ENCODE measurements around the gene NELFCD. TPM values are rescaled to one million over a fixed set of nuclear protein-coding genes. Genes with fewer than 3 reads are reported as not detected.

Gene NELFCD
- total and polyA plus RNA-seq, 10 of the 15 experiments (the other 5 are each of a cell fraction or from before 2014, with no cell fraction given), result 8.9 to 109 (median 82.9) TPM

DNA sequence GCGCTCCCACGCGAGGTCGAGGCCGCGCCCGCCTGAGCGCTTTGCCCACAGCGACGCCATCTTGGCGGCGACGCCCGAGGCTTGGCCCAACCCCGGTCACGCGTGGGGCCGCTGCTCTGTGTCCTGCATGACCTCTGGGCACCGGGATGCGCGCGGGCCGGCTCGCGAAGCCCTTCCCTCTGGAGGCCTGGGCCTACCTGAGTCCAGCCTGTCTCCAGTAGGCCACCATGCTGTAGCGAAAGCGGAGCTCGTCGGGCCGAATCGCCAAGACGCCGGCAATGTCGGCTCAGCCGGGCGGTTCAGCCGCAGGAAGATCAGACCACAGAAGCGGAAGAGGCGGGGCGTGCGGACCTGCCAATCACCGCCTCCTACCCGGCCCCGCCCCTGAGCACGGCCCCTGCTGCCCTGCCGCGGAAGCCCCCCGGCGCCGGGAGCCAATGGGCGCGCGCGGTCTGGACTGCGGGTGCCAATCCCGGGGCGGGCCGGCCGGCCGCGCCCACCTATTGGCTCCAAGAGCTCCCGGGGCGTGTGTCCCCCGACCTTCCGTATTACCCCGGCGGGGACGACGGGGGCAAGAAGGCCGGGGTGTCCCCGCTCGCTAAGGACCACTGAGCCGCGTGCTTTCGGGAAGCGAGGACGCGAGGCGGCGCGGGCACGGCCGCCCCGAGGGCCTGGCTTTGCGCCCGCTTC is 51.1 kb downstream of the NELFCD start, which contains the start of gene ATP5F1E (continued):
- TF ChIP-seq, protein P1, sequence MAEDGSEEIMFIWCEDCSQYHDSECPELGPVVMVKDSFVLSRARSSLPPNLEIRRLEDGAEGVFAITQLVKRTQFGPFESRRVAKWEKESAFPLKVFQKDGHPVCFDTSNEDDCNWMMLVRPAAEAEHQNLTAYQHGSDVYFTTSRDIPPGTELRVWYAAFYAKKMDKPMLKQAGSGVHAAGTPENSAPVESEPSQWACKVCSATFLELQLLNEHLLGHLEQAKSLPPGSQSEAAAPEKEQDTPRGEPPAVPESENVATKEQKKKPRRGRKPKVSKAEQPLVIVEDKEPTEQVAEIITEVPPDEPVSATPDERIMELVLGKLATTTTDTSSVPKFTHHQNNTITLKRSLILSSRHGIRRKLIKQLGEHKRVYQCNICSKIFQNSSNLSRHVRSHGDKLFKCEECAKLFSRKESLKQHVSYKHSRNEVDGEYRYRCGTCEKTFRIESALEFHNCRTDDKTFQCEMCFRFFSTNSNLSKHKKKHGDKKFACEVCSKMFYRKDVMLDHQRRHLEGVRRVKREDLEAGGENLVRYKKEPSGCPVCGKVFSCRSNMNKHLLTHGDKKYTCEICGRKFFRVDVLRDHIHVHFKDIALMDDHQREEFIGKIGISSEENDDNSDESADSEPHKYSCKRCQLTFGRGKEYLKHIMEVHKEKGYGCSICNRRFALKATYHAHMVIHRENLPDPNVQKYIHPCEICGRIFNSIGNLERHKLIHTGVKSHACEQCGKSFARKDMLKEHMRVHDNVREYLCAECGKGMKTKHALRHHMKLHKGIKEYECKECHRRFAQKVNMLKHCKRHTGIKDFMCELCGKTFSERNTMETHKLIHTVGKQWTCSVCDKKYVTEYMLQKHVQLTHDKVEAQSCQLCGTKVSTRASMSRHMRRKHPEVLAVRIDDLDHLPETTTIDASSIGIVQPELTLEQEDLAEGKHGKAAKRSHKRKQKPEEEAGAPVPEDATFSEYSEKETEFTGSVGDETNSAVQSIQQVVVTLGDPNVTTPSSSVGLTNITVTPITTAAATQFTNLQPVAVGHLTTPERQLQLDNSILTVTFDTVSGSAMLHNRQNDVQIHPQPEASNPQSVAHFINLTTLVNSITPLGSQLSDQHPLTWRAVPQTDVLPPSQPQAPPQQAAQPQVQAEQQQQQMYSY (CRISPR knock-in tag; IDR thresholded peaks at IDR 0.05), result 0 out of 2 replicates have a peak, but pooled peaks have one; percentile 30
- 0 out of 2 replicates have a peak, but pooled peaks have one; percentile 25 for TF ChIP-seq NBN (IDR thresholded peaks at IDR 0.05)
- TF ChIP-seq SREBF2 (IDR thresholded peaks at IDR 0.05; ENCODE audit: low read length), result no peak
- TF ChIP-seq SRF (IDR thresholded peaks at IDR 0.05; ENCODE audit: low read depth in 2 of 2, low read length in 2 of 2), result no peak
- no peak for TF ChIP-seq E2F8 (IDR thresholded peaks at IDR 0.05; ENCODE audit: low read depth, partially characterized antibody)
- 0 out of 2 replicates have a peak, but pooled peaks have one; percentile 9 for TF ChIP-seq SMC3 (IDR thresholded peaks at IDR 0.05; ENCODE audit: borderline replicate concordance, low read length)
- TF ChIP-seq SMAD5 (IDR thresholded peaks at IDR 0.05; ENCODE audit: low read depth), result peak; percentile 89
- TF ChIP-seq CHD2 (IDR thresholded peaks at IDR 0.05; ENCODE audit: borderline replicate concordance, low read depth, low read length), result peak; percentile 85; the same call in 1 of the 2 replicates
- TF ChIP-seq RB1 (IDR thresholded peaks at IDR 0.05; ENCODE audit: borderline replicate concordance), result 0 out of 2 replicates have a peak, but pooled peaks have one; percentile 58
- peak; percentile 81 for TF ChIP-seq GABPA (IDR thresholded peaks at IDR 0.05; ENCODE audit: low read depth)
- peak; percentile 89; the same call in 1 of the 2 replicates for TF ChIP-seq ESRRA (IDR thresholded peaks at IDR 0.05; ENCODE audit: low read length)
- TF ChIP-seq NR2F1 (conservative IDR thresholded peaks at IDR 0.05), result peak; percentile 78
- peak; percentile 98 for TF ChIP-seq POLR2A (IDR thresholded peaks at IDR 0.05; ENCODE audit: low read depth, low read length)
- no peak for TF ChIP-seq BCL11A (IDR thresholded peaks at IDR 0.05; ENCODE audit: low read depth, low read length)
- TF ChIP-seq, protein P2, sequence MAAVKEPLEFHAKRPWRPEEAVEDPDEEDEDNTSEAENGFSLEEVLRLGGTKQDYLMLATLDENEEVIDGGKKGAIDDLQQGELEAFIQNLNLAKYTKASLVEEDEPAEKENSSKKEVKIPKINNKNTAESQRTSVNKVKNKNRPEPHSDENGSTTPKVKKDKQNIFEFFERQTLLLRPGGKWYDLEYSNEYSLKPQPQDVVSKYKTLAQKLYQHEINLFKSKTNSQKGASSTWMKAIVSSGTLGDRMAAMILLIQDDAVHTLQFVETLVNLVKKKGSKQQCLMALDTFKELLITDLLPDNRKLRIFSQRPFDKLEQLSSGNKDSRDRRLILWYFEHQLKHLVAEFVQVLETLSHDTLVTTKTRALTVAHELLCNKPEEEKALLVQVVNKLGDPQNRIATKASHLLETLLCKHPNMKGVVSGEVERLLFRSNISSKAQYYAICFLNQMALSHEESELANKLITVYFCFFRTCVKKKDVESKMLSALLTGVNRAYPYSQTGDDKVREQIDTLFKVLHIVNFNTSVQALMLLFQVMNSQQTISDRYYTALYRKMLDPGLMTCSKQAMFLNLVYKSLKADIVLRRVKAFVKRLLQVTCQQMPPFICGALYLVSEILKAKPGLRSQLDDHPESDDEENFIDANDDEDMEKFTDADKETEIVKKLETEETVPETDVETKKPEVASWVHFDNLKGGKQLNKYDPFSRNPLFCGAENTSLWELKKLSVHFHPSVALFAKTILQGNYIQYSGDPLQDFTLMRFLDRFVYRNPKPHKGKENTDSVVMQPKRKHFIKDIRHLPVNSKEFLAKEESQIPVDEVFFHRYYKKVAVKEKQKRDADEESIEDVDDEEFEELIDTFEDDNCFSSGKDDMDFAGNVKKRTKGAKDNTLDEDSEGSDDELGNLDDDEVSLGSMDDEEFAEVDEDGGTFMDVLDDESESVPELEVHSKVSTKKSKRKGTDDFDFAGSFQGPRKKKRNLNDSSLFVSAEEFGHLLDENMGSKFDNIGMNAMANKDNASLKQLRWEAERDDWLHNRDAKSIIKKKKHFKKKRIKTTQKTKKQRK (IDR thresholded peaks at IDR 0.05; ENCODE audit: low read depth, low read length), result no peak
- peak in 1 of 2 experiments; percentile 44; a peak in 1 of 3 replicates for TF ChIP-seq EGR1 (IDR thresholded peaks at IDR 0.05; ENCODE audit: borderline replicate concordance in 1 of 2, low read depth in 2 of 2, low read length in 2 of 2)
- no peak for TF ChIP-seq SMAD1 (IDR thresholded peaks at IDR 0.05; ENCODE audit: low read depth, partially characterized antibody)
- TF ChIP-seq RFX5 (IDR thresholded peaks at IDR 0.05; ENCODE audit: low read depth, low read length), result peak; percentile 50; the same call in 1 of the 2 replicates
- no peak for TF ChIP-seq STAT1 (conservative IDR thresholded peaks at IDR 0.05)
- no peak for TF ChIP-seq FOXK2 (IDR thresholded peaks at IDR 0.05)
- TF ChIP-seq EZH2 (IDR thresholded peaks at IDR 0.05; ENCODE audit: borderline replicate concordance, control insufficient read depth, low read depth, low read length), result no peak
- peak; percentile 88 for TF ChIP-seq CBFB (IDR thresholded peaks at IDR 0.05; ENCODE audit: low read depth)
